ENCODE data around the gene ATP2C2. TPM values are rescaled to one million over a fixed set of nuclear protein-coding genes. Genes with fewer than 3 reads are reported as not detected.
A peak's percentile ranks its signal among the peaks of the same experiment; 100 is the strongest.
"Not testable (repeated sequence)": the region's sequence is repeated elsewhere in the genome, so short reads cannot be mapped to it uniquely, and the experiment has no call there.

The ATP2C2 gene
- polyA plus RNA-seq, 1 donor (not counting 4 experiments of a cell fraction or from before 2014, with no cell fraction given) = 0.96 TPM

DNA sequence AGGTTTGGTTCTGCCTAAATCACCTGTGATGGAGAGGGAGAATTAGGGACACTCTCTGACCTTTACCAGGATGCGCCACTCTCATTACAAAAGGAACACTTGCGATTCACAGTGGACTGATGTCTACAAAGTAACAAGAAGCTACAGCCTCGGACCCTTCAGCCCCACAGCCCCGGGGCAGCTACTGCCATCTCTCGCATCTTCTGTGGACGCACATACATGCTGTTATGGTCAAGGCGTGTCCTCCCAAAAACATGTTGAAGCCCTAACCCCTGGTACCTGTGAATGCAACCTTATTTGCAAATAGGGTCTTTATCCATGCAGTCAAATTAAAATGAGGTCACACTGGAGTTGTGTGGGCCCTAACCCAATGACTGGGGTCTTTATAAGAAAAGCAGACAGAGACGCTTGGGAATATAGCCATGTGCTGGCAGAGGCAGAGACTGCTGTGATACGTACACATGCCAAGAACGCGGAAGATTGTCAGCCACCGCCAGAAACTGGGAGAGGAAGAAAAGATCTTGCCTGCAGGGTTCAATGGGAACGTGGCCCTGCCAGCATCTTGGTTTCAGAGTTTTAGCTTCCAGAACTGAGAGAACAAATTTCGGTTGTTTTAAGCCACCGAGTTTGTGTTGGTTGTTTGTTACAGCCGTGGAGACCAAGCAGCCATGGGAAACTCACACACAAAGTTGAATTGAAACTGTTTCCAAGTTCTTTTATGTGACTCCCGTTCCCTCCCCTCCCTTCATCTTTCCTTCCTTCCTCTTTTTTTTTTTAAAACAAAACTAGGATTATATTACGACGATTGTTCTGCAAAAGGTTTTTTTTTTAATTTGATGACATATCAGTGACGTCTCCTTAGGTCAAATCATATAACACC lies 23.1 kb downstream of the ATP2C2 start:
- peak overlapping the region; percentile 86 for H2AFZ ChIP-seq (ENCODE audit: control insufficient read depth, low read length)
- TF ChIP-seq, protein P1, sequence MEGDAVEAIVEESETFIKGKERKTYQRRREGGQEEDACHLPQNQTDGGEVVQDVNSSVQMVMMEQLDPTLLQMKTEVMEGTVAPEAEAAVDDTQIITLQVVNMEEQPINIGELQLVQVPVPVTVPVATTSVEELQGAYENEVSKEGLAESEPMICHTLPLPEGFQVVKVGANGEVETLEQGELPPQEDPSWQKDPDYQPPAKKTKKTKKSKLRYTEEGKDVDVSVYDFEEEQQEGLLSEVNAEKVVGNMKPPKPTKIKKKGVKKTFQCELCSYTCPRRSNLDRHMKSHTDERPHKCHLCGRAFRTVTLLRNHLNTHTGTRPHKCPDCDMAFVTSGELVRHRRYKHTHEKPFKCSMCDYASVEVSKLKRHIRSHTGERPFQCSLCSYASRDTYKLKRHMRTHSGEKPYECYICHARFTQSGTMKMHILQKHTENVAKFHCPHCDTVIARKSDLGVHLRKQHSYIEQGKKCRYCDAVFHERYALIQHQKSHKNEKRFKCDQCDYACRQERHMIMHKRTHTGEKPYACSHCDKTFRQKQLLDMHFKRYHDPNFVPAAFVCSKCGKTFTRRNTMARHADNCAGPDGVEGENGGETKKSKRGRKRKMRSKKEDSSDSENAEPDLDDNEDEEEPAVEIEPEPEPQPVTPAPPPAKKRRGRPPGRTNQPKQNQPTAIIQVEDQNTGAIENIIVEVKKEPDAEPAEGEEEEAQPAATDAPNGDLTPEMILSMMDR (optimal IDR thresholded peaks at IDR 0.05 in 1 of 3, IDR thresholded peaks at IDR 0.05 in 1 of 3, conservative IDR thresholded peaks at IDR 0.05 in 1 of 3; ENCODE audit: extremely low read depth in 1 of 3, insufficient read depth in 2 of 3, low read length in 3 of 3) = peak in 1 of 3 experiments; percentile 2
- TF ChIP-seq EZH2 (IDR thresholded peaks at IDR 0.05; ENCODE audit: low read length) = no peak
- dilution Hi-C loops (cut with MboI; ENCODE audit: extremely low pct_ligation_motif_present, low sequenced_read_pairs) = no loop called here
- H3K9me1 ChIP-seq (ENCODE audit: control insufficient read depth, extremely low read depth, insufficient read depth, low read length) = no peaks in the 10 kb centered on the region
- no peaks in the 10 kb centered on the region for H3K9me3 ChIP-seq (ENCODE audit: control insufficient read depth, low read depth, low read length)
- no peaks in the 10 kb centered on the region for H3K79me2 ChIP-seq (ENCODE audit: control insufficient read depth, insufficient read depth, low read length)
- FAIRE-seq (peak; percentile 84), DNase-seq (ENCODE audit: low read depth, low spot score) (no peak)
- H3K9ac ChIP-seq (ENCODE audit: control insufficient read depth, extremely low read depth, insufficient read depth, low read length) = peak overlapping the region; percentile 39
- H3K36me3 ChIP-seq (ENCODE audit: control insufficient read depth in 2 of 2, extremely low read depth in 1 of 2, insufficient read depth in 2 of 2, low read length in 2 of 2) = no peaks in the 10 kb centered on the region
- H4K20me1 ChIP-seq (ENCODE audit: control insufficient read depth, extremely low read depth, insufficient read depth, low read length) = no peaks in the 10 kb centered on the region
- peak overlapping the region in 1 of 3 experiments; percentile 9 for H3K4me3 ChIP-seq (ENCODE audit: control insufficient read depth in 2 of 3, extremely low read depth in 1 of 3, insufficient read depth in 2 of 3, low read depth in 1 of 3, low read length in 3 of 3)
- peak overlapping the region; percentile 10 for H3K27ac ChIP-seq (ENCODE audit: control insufficient read depth, insufficient read depth, low read length)
- peaks cover 11% of the 10 kb centered on the region for H3K4me1 ChIP-seq (ENCODE audit: control insufficient read depth, extremely low read depth, insufficient read depth, low read length)
- no peaks in the 10 kb centered on the region for H3K27me3 ChIP-seq (ENCODE audit: control insufficient read depth, extremely low read depth, insufficient read depth, low read length)
- H3K4me2 ChIP-seq (ENCODE audit: control insufficient read depth, extremely low read depth, insufficient read depth, low read depth, low read length) = peak overlapping the region; percentile 70

DNA sequence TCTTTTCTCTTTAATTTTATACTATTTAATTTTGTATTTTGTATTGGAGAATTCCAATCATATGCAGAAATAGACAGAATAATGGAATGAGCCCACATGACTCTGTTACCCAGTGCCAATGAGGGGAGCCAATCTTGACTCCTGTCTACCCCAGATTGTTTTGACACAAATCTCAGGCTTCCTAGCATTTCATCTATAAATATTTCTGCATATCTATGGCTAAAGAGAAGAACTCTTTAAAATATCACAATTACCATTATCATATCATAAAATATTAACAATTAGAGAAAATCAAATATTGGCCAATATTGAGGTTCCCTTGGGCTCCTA lies 23.7 kb downstream of the ATP2C2 start:
- Histone ChIP-seq H3K79me2 (ENCODE audit: control insufficient read depth, insufficient read depth, low read length) (no peaks in the 10 kb centered on the region), H3K27me3 (ENCODE audit: control insufficient read depth, extremely low read depth, insufficient read depth, low read length) (no peaks in the 10 kb centered on the region), H4K20me1 (ENCODE audit: control insufficient read depth, extremely low read depth, insufficient read depth, low read length) (no peaks in the 10 kb centered on the region), H2AFZ (ENCODE audit: control insufficient read depth, low read length) (no peak overlapping the region), H3K27ac (ENCODE audit: control insufficient read depth, insufficient read depth, low read length) (no peak overlapping the region), H3K9ac (ENCODE audit: control insufficient read depth, extremely low read depth, insufficient read depth, low read length) (no peak overlapping the region), H3K9me3 (ENCODE audit: control insufficient read depth, low read depth, low read length) (no peaks in the 10 kb centered on the region), H3K4me1 (ENCODE audit: control insufficient read depth, extremely low read depth, insufficient read depth, low read length) (peaks cover 15% of the 10 kb centered on the region), H3K36me3 (ENCODE audit: control insufficient read depth in 2 of 2, extremely low read depth in 1 of 2, insufficient read depth in 2 of 2, low read length in 2 of 2) (no peaks in the 10 kb centered on the region), H3K4me3 (ENCODE audit: control insufficient read depth in 2 of 3, extremely low read depth in 1 of 3, insufficient read depth in 2 of 3, low read depth in 1 of 3, low read length in 3 of 3) (no peak overlapping the region), H3K4me2 (ENCODE audit: control insufficient read depth, extremely low read depth, insufficient read depth, low read depth, low read length) (no peak overlapping the region), H3K9me1 (ENCODE audit: control insufficient read depth, extremely low read depth, insufficient read depth, low read length) (no peaks in the 10 kb centered on the region)
- TF ChIP-seq, protein P1 (optimal IDR thresholded peaks at IDR 0.05 in 1 of 3, IDR thresholded peaks at IDR 0.05 in 1 of 3, conservative IDR thresholded peaks at IDR 0.05 in 1 of 3; ENCODE audit: extremely low read depth in 1 of 3, insufficient read depth in 2 of 3, low read length in 3 of 3) = no peak
- no peak for TF ChIP-seq EZH2 (IDR thresholded peaks at IDR 0.05; ENCODE audit: low read length)
- FAIRE-seq (no peak), DNase-seq (ENCODE audit: low read depth, low spot score) (no peak)
- dilution Hi-C loops (cut with MboI; ENCODE audit: extremely low pct_ligation_motif_present, low sequenced_read_pairs) = no loop called here

DNA sequence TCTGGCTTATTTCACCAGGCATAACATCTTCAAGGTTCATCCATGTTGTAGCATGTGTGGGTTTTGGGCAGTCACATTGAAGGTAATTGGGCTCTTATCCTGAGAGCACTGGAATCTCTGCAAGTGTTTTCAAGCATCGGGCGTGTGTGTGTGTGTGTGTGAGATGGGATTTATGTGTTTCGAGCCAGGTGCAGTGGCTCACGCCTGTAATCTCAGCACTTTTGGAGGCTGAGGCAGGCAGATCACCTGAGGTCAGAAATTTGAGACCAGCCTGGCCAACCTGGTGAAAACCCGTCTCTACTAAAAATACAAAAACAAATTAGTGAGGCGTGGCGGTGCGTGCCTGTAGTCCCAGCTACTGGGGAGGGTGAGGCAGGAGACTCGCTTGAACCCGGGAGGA lies 27.7 kb downstream of the ATP2C2 start:
- H3K4me2 ChIP-seq (ENCODE audit: control insufficient read depth, extremely low read depth, insufficient read depth, low read depth, low read length); dilution Hi-C loops (cut with MboI; ENCODE audit: extremely low pct_ligation_motif_present, low sequenced_read_pairs); H3K9me3 ChIP-seq (ENCODE audit: control insufficient read depth, low read depth, low read length); H3K27ac ChIP-seq (ENCODE audit: control insufficient read depth, insufficient read depth, low read length); H3K79me2 ChIP-seq (ENCODE audit: control insufficient read depth, insufficient read depth, low read length); DNase-seq (ENCODE audit: low read depth, low spot score); H3K4me3 ChIP-seq (ENCODE audit: control insufficient read depth in 2 of 3, extremely low read depth in 1 of 3, insufficient read depth in 2 of 3, low read depth in 1 of 3, low read length in 3 of 3); H3K9me1 ChIP-seq (ENCODE audit: control insufficient read depth, extremely low read depth, insufficient read depth, low read length); H4K20me1 ChIP-seq (ENCODE audit: control insufficient read depth, extremely low read depth, insufficient read depth, low read length); H3K27me3 ChIP-seq (ENCODE audit: control insufficient read depth, extremely low read depth, insufficient read depth, low read length); H2AFZ ChIP-seq (ENCODE audit: control insufficient read depth, low read length); H3K36me3 ChIP-seq (ENCODE audit: control insufficient read depth in 2 of 2, extremely low read depth in 1 of 2, insufficient read depth in 2 of 2, low read length in 2 of 2); H3K9ac ChIP-seq (ENCODE audit: control insufficient read depth, extremely low read depth, insufficient read depth, low read length); FAIRE-seq: not testable (repeated sequence)
- H3K4me1 ChIP-seq (ENCODE audit: control insufficient read depth, extremely low read depth, insufficient read depth, low read length) = peaks cover 14% of the 10 kb centered on the region
